Ovary (tissue), 9 donors: ENCODE results near the gene DTD1. TPM values are rescaled to one million over a fixed set of nuclear protein-coding genes. Genes with fewer than 3 reads are reported as not detected.

ENCODE experiments used
- DNase-seq, 5 donors: peaks; one replicate each; pipeline ENCODE4 v3.0.0-alpha.2; 2019 to 2020
- H3K27ac ChIP-seq, 2 donors: fragments of 200-600 bp; one replicate each; pipeline versions ENCODE4 v1.5.1 to v1.8.0; 2019 to 2022
- H3K27me3 ChIP-seq: fragments of 200-600 bp; one replicate; pipeline ENCODE4 v1.8.0; 2022
- H3K36me3 ChIP-seq: fragments of 200-600 bp; sonication (generic); one replicate; pipeline ENCODE4 v1.5.1; 2019
- H3K4me1 ChIP-seq: one replicate; pipeline ENCODE4 v1.8.1; 2013; ENCODE audit warnings: mild to moderate bottlenecking, moderate library complexity; ENCODE audit not compliant: insufficient read depth
- H3K4me3 ChIP-seq: fragments of 200-600 bp; sonication (generic); one replicate; pipeline ENCODE4 v1.5.1; 2017
- H3K9me3 ChIP-seq, 2 donors: fragments of 200-600 bp in 1 of 2; sonication (generic) in 1 of 2; one replicate each; pipeline versions ENCODE4 v1.5.1 to v1.8.1; 2013 to 2019; ENCODE audit warnings: mild to moderate bottlenecking in 1 of 2, moderate library complexity in 1 of 2
- CTCF ChIP-seq, 3 donors: fragments of 450-650 bp in 2 of 3; fragments of 200-600 bp in 1 of 3; IDR thresholded peaks; one replicate each; pipeline versions ENCODE4 v1.5.1 to v1.8.0; 2016 to 2022; ENCODE audit warnings: antibody characterized with exemption in 3 of 3, mild to moderate bottlenecking in 1 of 3
- EP300 ChIP-seq: sonication (generic); formaldehyde crosslinking; IDR thresholded peaks from one replicate; pipeline ENCODE4 v1.6.1; 2017; ENCODE audit warnings: antibody characterized with exemption
- POLR2A ChIP-seq: fragments of 450-650 bp; IDR thresholded peaks from one replicate; pipeline ENCODE4 v1.6.1; 2017; ENCODE audit warnings: antibody characterized with exemption, mild to moderate bottlenecking, moderate library complexity
- WGBS, 3 donors: extraction: QIAGEN DNeasy Blood & Tissue Kit in 1 of 3; methylation state at CpG; one replicate each; pipeline versions ENCODE4 v1.1.5 to v1.1.7; 2013 to 2017; 5-methylcytosine and 5-hydroxymethylcytosine counted together
- intact Hi-C, 4 donors: fragments of 100-400 bp; cut with DNase I; formaldehyde crosslinking; loops; one replicate each; pipeline versions ENCODE4 v1.11.0 to v1.15.1; 2022 to 2023
- polyA plus RNA-seq, 2 donors: library from polyadenylated mRNA; stranded (reverse); fragments of 200-250 nt in 1 of 2; fragments of 350-450 nt in 1 of 2; fragmentation: Illumina TruSeq in 1 of 2; extraction: RNeasy Lipid Tissue Mini Kit (QIAGEN cat#74804) in 1 of 2; gene quantifications; one replicate each; pipeline ENCODE4 v1.2.3, GENCODE V29; 2013 to 2014
- total RNA-seq, 7 donors: library from RNA; depleted of rRNA in 2 of 7; stranded (reverse); fragments of >200 nt in 2 of 7; fragmentation: NEBNext Ultra II Directional in 3 of 7; extraction: Animal tissue kit (Norgen Biotek cat#: 25700) in 3 of 7; gene quantifications; one replicate each; pipeline versions ENCODE4 v1.1.0 to v1.2.4, GENCODE V29; 2016 to 2023
- donor health status: DM: no; HTN: no; CAD: no; lungs with moderate emphysema.
- donor health status: DM: no; HTN: no; CAD: no.
- donor health status: Bipolar disorder and iron deficiency.
- donor health status: DM: yes; HTN: yes; CAD: no.
- donor health status: DM: no; HTN: no; CAD: no.
- donor health status: DM: yes; HTN: yes; CAD: no.

Gene DTD1
- total and polyA plus RNA-seq, 9 donors: 12.4 to 36.5 (median 22.7) TPM

- H3K4me1 ChIP-seq: peaks cover 7% of the 10 kb centered on the region
- no peak overlapping the region for H3K4me3 ChIP-seq
- TF ChIP-seq EP300 (no peak), CTCF (IDR thresholded peaks at IDR 0.05) (no peak), POLR2A (no peak)
- DNase-seq: no peak
- no peaks in the 10 kb centered on the region for H3K9me3 ChIP-seq
- 81 to 86% (median 83%) methylated on average over 3 of the region's 3 CpGs for WGBS, 3 donors
- H3K27ac ChIP-seq: no peak overlapping the region
- intact Hi-C loops: no loop called here
- no peaks in the 10 kb centered on the region for H3K27me3 ChIP-seq
- no peaks in the 10 kb centered on the region for H3K36me3 ChIP-seq
Observed at GRCh38 chr20:18740726-18741125, 152.9 kb downstream of the DTD1 start.

- WGBS, 3 donors: 63 to 84% (median 65%) methylated on average over 3 of the region's 3 CpGs
- DNase-seq: no peak
- no peak overlapping the region for H3K4me3 ChIP-seq
- no peaks in the 10 kb centered on the region for H3K27me3 ChIP-seq
- intact Hi-C loops: no loop called here
- no peak overlapping the region for H3K27ac ChIP-seq
- no peaks in the 10 kb centered on the region for H3K36me3 ChIP-seq
- no peaks in the 10 kb centered on the region for H3K9me3 ChIP-seq
- peaks cover 7% of the 10 kb centered on the region for H3K4me1 ChIP-seq
- TF ChIP-seq CTCF (IDR thresholded peaks at IDR 0.05): no peak
- TF ChIP-seq POLR2A: no peak
- TF ChIP-seq EP300: no peak
Observed at GRCh38 chr20:18742841-18743240, 155.0 kb downstream of the DTD1 start.

GRCh38 chr20:18743665-18744440 is 156.0 kb downstream of the DTD1 start:
- 43 to 58% (median 48%) methylated on average over 11 of the region's 11 CpGs for WGBS, 3 donors
- Histone ChIP-seq H3K27me3 (no peaks in the 10 kb centered on the region), H3K27ac (no peak overlapping the region), H3K9me3 (no peaks in the 10 kb centered on the region), H3K36me3 (no peaks in the 10 kb centered on the region), H3K4me1 (peaks cover 4% of the 10 kb centered on the region), H3K4me3 (no peak overlapping the region)
- intact Hi-C loops: loop anchor here in 1 of 4 donors (1.0 kb wide), 1 partner anchor 41 kb away; no protein-coding TSS in a partner anchor
- TF ChIP-seq POLR2A (no peak), CTCF (IDR thresholded peaks at IDR 0.05) (no peak), EP300 (no peak)
- no peak for DNase-seq

- no peaks in the 10 kb centered on the region for H3K36me3 ChIP-seq
- H3K9me3 ChIP-seq: no peaks in the 10 kb centered on the region
- TF ChIP-seq EP300 (no peak), CTCF (IDR thresholded peaks at IDR 0.05) (no peak)
- H3K27ac ChIP-seq: no peak overlapping the region
- no peaks in the 10 kb centered on the region for H3K27me3 ChIP-seq
- no peak for DNase-seq
- 75 to 96% (median 84%) methylated on average over 5 of the region's 5 CpGs for WGBS, 3 donors
- peaks cover 3% of the 10 kb centered on the region for H3K4me1 ChIP-seq
- H3K4me3 ChIP-seq: no peak overlapping the region
- intact Hi-C loops: no loop called here
Observed at GRCh38 chr20:18747090-18747489, 159.2 kb downstream of the DTD1 start.
